Stimulated activated CD8-positive, alpha-beta memory T cell treated with anti-CD3 and anti-CD28 coated beads, Interleukin-4, amount 100 ng/mL, for 48 hours (primary cell): ENCODE data around the gene RNF167.
"Not testable (repeated sequence)": the region's sequence is repeated elsewhere in the genome, so short reads cannot be mapped to it uniquely, and the experiment has no call there.

ENCODE experiments used
- DNase-seq: peaks from one replicate; pipeline ENCODE4 v3.0.0-alpha.2; 2020

The RNF167 gene

GRCh38 chr17:4903051-4903818 lies 36.8 kb upstream of the RNF167 start, which contains the start of gene CHRNE:
Gene CHRNE, minus strand, starts transcription at chr17:4903098. Its CDS starts 35 bp downstream, at chr17:4903063.
- DNase-seq, result peak; percentile 87

GRCh38 chr17:4906642-4907041 lies 33.4 kb upstream of the RNF167 start:
- DNase-seq, result not testable (repeated sequence)

GRCh38 chr17:4908301-4908700 lies 31.8 kb upstream of the RNF167 start:
- no peak for DNase-seq

- DNase-seq, result peak; percentile 80
Measured at GRCh38 chr17:4908711-4909496, 31.2 kb upstream of the RNF167 start.

- DNase-seq, result no peak
Measured at GRCh38 chr17:4913994-4914393, 26.1 kb upstream of the RNF167 start.

GRCh38 chr17:4914551-4914950 lies 25.5 kb upstream of the RNF167 start:
- DNase-seq, result not testable (repeated sequence)

GRCh38 chr17:4919511-4920047 lies 20.5 kb upstream of the RNF167 start:
- no peak for DNase-seq

GRCh38 chr17:4920351-4921048 lies 19.6 kb upstream of the RNF167 start:
- DNase-seq, result no peak

GRCh38 chr17:4921320-4921719 lies 18.7 kb upstream of the RNF167 start:
- DNase-seq, result no peak

GRCh38 chr17:4926577-4927335 lies 13.3 kb upstream of the RNF167 start:
- DNase-seq, result not testable (repeated sequence)

- DNase-seq, result no peak
Measured at GRCh38 chr17:4928881-4929280, 11.2 kb upstream of the RNF167 start.

GRCh38 chr17:4931963-4932362 lies 8.1 kb upstream of the RNF167 start, which contains the start of gene GP1BA:
Gene GP1BA, plus strand, starts transcription at chr17:4932277. Its CDS starts 328 bp downstream, at chr17:4932605.
- no peak for DNase-seq

GRCh38 chr17:4932756-4933155 lies 7.3 kb upstream of the RNF167 start:
- no peak for DNase-seq

- no peak for DNase-seq
Measured at GRCh38 chr17:4933646-4934045, 6.4 kb upstream of the RNF167 start.

GRCh38 chr17:4934173-4934979 lies 5.7 kb upstream of the RNF167 start:
- no peak for DNase-seq

- DNase-seq, result no peak
Measured at GRCh38 chr17:4935650-4936049, 4.4 kb upstream of the RNF167 start.

GRCh38 chr17:4936436-4936835 lies 3.6 kb upstream of the RNF167 start:
- no peak for DNase-seq

GRCh38 chr17:4937553-4937952 lies 2.5 kb upstream of the RNF167 start:
- DNase-seq, result no peak

GRCh38 chr17:4938069-4938491 lies 2.0 kb upstream of the RNF167 start:
- no peak for DNase-seq

GRCh38 chr17:4938688-4939545 lies 1.2 kb upstream of the RNF167 start:
- no peak for DNase-seq

GRCh38 chr17:4939546-4939795 lies 597 bp upstream of the RNF167 start:
- DNase-seq, result no peak
